ENCODE results near the gene PSAPL1.

Gene PSAPL1

DNA sequence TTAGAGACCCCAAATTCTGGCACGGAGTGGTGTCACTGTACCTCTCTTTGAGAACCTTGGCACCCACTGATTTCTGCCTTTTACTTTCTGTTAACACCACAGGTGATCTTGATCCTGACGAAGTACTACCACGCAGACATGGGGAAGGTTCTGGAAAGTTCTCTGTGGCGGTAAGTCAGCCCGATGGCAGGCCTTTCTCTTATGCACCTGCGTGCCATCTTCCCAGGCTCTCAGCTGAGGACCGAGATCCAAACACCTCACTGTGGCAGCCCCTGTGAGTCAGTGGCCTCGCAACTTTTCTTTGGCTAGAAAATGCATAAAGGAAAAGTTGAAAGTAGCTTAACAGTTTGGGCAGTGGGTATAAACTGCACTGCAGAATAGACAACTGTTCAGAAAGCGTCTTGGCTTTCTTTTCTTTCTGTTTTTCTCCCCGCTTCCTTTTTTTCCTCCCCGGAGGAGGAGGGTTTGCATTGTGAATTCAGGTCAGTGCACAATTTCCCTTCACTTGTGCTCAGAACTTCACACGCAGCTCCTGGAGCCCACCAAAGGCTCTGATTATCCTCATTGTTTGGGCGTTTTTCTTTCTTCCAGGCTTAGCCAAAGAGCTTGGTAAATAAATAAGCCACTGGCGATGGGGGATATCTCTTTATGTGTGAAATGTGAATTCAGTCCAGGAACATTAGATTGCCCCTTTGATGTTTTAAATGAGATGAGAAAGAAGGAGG, 38.4 kb downstream of the PSAPL1 start:
- Mint-ChIP-seq H3K4me1 (no peaks in the 10 kb centered on the region), H3K36me3 (no peaks in the 10 kb centered on the region), H3K9me3 (peaks cover 7 to 9% of the 10 kb centered on the region in 2 donors), H3K4me3 (no peak overlapping the region), H3K27me3 (peaks cover 9 to 21% of the 10 kb centered on the region in 2 donors), H3K27ac (no peak overlapping the region)
- DNase-seq (no peak), ATAC-seq (replicated peaks) (no peak)

DNA sequence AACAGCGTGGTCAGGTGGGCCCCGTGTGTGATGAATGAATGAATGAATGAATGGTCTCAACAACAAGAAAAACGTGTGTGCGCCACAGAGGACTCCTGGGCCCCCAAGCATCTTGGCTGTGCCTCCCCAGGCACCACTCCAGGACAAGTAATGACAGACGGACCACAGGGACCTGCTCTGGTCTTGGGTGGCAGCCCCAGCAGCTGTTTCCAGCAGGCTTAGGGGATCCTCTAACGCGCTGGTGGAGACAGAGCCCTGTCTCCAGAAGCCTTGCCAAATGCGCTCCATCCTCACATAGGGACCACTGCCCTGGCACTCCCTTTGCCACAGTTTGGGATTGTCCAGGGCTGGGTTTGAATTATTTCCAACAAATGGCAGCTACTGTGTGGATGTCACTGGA, 39.1 kb downstream of the PSAPL1 start:
- ATAC-seq (replicated peaks): no peak
- peaks cover 3% of the 10 kb centered on the region in 2 donors for H3K9me3 Mint-ChIP-seq
- no peak overlapping the region for H3K27ac Mint-ChIP-seq
- no peaks in the 10 kb centered on the region for H3K4me1 Mint-ChIP-seq
- no peak overlapping the region for H3K4me3 Mint-ChIP-seq
- DNase-seq: no peak
- no peaks in the 10 kb centered on the region for H3K36me3 Mint-ChIP-seq
- H3K27me3 Mint-ChIP-seq: peaks cover 3 to 21% of the 10 kb centered on the region in 2 donors

DNA sequence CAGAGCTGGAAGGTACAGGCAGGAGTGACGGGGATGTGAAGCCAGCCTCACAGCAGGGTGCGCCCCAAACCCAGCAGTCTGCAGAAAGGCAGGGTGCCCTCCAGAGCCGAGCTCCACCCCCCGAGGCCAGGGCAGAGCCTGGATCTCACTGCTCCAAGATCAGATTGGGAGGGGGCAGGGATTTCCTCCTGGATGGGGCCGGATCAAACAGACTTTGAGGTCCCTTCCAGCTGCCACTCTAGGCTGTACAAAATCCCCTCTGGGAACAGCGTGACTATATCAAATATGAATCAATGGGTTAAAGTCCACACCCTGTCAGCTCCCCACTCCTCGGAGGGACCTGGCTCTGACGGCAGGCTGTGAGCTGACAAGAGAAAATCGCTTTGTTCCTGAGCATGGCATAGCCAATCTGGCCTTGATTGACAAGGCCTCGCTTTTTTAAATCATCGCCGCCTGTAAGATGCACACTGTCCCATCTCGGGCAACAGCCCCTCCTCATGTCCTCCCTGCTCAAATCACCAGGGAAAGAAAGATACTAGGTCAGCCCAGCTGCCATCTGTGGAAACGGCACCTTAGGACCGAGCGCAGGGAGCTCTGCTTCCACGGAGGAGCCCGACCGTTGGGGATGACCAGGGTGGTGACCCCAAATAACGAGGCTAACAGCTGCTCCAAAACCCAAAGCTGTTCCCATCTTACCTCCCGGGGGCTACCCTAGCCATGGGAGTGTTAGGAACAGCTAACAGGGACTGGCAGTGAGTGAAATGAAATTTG, 39.9 kb downstream of the PSAPL1 start:
- Mint-ChIP-seq H3K9me3 (no peaks in the 10 kb centered on the region), H3K36me3 (no peaks in the 10 kb centered on the region), H3K4me3 (no peak overlapping the region), H3K4me1 (no peaks in the 10 kb centered on the region), H3K27me3 (peaks cover 0 to 16% of the 10 kb centered on the region in 2 donors), H3K27ac (no peak overlapping the region)
- no peak for ATAC-seq (replicated peaks)
- no peak for DNase-seq

DNA sequence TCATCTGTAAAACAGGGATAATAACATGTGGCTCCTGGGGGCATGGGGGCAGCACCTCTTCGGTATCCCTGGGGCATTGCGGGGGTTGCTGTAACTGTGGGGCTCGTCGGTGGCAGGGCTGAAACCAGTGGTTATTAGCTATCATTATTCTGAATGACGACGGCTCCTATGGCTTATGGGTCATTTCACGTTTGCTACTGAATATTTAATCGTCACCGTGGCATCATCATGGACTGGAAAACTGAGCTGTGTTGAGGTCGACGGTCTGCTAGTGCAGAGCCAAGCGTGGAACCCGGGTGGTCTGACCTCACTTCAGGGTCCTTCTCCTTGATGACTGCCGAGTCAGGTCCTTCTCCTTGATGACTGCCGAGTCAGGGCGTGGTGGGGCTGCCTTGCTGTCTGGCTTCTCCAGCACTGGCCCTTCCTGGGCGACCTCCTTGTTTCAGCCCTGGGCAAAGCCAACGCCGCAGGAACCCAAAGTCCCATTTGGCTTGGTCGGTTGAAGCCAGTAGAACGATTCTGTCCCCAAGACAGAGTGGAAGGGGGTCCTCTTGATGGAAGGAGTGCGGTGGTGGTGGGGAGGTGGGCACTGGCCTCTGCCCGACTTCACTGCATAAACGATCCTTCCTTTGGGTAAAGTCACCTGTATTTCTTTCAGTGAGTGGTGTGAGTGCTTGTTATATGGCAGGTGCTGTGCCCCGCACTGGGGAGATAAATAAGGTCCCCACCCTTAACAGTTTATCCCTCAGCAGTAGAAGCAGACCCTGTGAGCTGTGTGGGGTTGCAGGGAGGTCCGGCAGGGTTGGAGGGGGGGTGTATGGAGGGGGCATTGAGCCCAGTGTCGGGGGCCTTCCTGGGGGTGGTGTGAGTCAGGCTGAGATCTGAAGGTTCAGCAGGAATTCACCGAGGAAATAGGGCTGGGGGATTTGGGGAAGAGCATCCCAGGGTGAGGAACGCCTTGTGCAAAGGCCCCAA, 40.8 kb downstream of the PSAPL1 start:
- no peaks in the 10 kb centered on the region for H3K36me3 Mint-ChIP-seq
- H3K27ac Mint-ChIP-seq: no peak overlapping the region
- H3K4me3 Mint-ChIP-seq: no peak overlapping the region
- ATAC-seq (replicated peaks) (no peak), DNase-seq (no peak)
- no peaks in the 10 kb centered on the region for H3K9me3 Mint-ChIP-seq
- no peaks in the 10 kb centered on the region for H3K4me1 Mint-ChIP-seq
- H3K27me3 Mint-ChIP-seq: peaks cover 3 to 16% of the 10 kb centered on the region in 2 donors

DNA sequence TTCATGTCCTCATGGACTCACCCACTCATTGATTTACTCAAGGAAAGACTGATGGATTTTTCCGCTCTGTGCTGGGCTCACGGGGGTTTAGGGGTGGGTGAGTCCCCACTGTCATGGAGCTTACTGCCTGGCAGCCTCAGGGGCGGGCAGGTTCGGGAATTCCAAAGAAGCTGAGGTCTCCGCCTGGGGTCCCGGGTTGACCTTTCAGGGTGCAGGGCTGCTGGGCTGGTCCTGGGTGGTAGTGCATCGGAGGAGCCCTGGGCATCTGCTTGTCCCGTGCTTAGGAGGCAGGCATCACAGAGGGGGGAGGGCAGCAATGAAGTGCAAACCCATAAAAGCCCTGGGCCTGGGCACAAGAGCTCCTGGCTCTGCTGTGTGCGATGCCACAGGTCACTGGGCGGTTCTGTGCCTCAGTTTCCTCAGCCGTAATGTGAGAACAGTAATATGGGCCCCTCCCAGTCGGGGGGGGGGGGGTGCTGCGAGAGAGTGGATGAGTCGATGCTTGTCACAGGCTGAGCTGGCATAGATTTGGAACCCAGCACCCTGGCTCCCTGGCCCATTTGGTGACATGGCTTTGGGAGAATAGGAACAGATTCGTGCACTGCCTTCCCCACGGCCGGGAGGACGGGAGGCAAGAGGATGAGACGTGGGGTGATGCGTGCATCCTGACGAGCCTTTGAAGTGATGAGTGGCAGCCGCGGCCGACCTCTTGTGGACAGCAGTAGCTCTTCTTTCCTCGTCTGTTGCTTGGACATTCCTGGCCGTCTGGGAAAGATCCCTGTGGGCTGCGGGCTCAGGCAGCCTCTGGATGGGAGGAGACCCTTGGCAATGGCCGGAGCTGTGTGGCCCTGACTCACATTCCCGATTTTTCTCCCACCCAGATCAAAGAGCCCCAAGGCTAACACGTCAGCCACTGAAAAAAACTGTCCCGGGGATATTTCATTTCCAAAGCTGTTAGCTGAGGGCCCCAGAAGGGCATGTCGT, 42.0 kb downstream of the PSAPL1 start:
- no peak overlapping the region for H3K27ac Mint-ChIP-seq
- ATAC-seq (replicated peaks) (no peak), DNase-seq (no peak)
- peaks cover 2 to 3% of the 10 kb centered on the region in 2 donors for H3K9me3 Mint-ChIP-seq
- no peak overlapping the region for H3K4me3 Mint-ChIP-seq
- H3K27me3 Mint-ChIP-seq: peaks cover 3 to 11% of the 10 kb centered on the region in 2 donors
- no peaks in the 10 kb centered on the region for H3K36me3 Mint-ChIP-seq
- H3K4me1 Mint-ChIP-seq: no peaks in the 10 kb centered on the region

DNA sequence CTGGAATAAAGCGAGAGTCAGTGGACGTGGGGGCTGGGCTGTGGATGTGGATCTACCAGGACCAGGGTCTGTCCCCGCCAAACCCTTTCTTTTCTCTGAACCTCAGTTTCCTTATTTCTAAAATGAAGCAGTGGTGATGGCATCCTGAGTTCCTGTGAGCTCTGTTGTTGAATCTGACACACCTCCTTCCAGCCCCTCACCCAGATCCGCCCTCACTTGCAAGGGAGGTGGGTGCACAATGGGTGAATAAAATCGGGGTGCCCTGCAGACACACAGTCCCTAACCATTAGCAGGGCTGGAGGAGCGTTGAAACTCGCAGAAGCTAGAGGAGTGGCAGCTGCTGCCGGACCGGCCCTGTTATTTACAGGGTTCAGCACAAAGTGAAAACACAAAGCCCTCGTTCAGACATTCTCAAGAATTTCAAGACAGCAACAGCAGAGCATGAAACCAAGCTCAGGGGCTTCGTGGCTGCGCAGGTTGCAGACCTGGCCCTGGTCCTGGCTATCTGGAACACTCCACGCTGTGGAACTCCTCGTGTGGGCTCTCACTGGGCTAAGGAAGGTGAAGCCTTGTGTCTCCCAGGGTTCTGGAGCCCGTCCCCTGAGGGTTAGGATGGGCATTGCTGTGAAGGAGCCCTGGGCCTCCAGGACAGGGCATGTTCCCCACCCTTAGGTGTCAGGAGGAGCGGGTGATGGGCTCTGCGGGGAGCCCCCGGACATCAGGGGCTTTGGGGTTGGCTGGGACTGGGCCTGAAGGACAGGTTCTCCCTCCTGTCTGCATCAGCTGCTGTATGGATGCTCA, 42.9 kb downstream of the PSAPL1 start:
- H3K36me3 Mint-ChIP-seq: no peaks in the 10 kb centered on the region
- H3K27ac Mint-ChIP-seq: no peak overlapping the region
- H3K27me3 Mint-ChIP-seq: peaks cover 3 to 6% of the 10 kb centered on the region in 2 donors
- no peak overlapping the region for H3K4me3 Mint-ChIP-seq
- no peak for ATAC-seq (replicated peaks)
- no peaks in the 10 kb centered on the region for H3K4me1 Mint-ChIP-seq
- no peak for DNase-seq
- peaks cover 6 to 8% of the 10 kb centered on the region in 2 donors for H3K9me3 Mint-ChIP-seq

DNA sequence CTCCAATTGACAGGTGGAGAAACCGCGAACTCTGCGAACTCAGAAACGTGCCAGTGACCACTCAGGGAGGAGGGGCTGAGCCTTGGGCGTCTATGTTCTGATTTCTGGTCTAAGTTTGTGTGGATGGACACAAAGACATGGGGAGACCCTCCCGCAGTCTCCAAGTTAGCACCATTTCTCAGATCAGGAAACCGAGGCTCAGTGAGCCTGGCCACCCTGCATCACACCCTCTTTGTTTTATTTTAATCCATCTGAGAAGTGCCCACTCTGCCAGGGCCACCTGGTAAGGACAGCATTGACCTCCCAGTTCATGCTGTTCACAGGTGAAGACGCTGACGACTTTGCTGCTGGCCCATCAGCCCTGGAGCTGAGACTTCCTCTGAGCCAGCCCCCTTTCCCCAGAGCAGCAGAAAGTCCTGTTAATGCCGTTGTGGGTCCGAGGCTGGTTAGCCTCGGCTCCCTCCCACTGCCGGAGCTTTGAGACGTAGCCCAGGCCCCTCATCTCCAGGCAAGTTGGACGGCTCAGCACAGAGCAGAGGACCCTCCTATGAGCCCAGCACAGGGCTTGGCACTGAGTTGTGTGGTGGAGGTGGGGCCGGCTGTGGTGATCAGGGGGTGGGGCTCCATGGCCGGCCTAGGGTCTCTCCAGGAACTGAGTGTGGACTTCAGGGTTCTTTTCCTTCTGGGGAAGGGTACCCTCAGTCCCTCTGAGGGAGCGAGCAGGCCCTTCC, 43.7 kb downstream of the PSAPL1 start:
- no peak for ATAC-seq (replicated peaks)
- Mint-ChIP-seq H3K27ac (no peak overlapping the region), H3K4me1 (no peaks in the 10 kb centered on the region)

DNA sequence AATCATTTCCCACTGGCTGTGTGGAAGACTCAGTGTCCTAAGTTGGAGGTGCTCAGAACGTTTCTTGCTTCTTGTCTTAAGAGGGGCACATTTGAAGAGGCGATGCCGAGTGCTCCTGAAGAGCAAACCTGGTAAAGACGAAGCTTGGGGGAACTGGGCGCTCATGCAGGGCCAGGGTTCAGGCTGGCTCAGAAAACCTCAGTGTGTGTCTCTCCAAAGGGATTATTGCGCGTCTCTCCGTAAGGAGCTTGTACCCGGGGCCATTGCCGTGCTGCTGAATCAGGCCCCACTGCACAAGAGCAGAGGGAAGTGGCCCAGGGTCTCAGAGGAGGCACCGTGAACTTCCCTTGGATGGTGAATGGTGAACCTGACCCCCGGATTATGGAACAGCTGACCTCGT, 44.4 kb downstream of the PSAPL1 start:
- Mint-ChIP-seq H3K27ac (no peak overlapping the region), H3K27me3 (peaks cover 3 to 6% of the 10 kb centered on the region in 2 donors), H3K4me3 (no peak overlapping the region), H3K36me3 (no peaks in the 10 kb centered on the region), H3K4me1 (no peaks in the 10 kb centered on the region), H3K9me3 (peaks cover 8% of the 10 kb centered on the region in 2 donors)
- no peak for ATAC-seq (replicated peaks)
- no peak for DNase-seq

More for the DNA sequence above, 43.7 kb downstream of the PSAPL1 start:
- Mint-ChIP-seq H3K9me3 (peaks cover 8% of the 10 kb centered on the region in 2 donors), H3K4me3 (no peak overlapping the region), H3K36me3 (no peaks in the 10 kb centered on the region), H3K27me3 (peaks cover 3 to 6% of the 10 kb centered on the region in 2 donors)
- DNase-seq: no peak

DNA sequence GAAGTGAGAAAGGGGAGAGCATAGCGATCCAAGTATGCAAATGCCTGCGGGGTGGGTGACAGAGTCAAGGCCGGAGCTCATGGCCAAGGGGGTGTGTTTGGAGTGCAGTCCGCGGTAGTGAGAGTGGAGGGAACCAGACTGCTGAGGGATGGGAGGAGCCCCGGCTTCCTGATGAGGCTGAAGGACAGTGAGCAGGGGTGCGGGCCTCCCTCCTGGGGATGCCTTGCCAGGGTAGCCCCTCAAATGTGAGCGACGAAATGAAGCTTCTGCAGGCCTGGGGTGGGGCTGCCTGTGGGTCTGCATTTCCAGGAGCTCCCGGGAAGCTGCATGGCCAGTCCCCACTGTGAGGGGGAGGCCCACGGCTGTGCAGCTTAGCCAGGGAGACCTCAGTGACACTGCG, 45.0 kb downstream of the PSAPL1 start:
- Mint-ChIP-seq H3K36me3 (no peaks in the 10 kb centered on the region), H3K4me3 (no peak overlapping the region), H3K4me1 (no peaks in the 10 kb centered on the region), H3K27me3 (peaks cover 3 to 6% of the 10 kb centered on the region in 2 donors), H3K9me3 (peaks cover 8% of the 10 kb centered on the region in 2 donors), H3K27ac (no peak overlapping the region)
- ATAC-seq (replicated peaks): no peak
- no peak for DNase-seq

DNA sequence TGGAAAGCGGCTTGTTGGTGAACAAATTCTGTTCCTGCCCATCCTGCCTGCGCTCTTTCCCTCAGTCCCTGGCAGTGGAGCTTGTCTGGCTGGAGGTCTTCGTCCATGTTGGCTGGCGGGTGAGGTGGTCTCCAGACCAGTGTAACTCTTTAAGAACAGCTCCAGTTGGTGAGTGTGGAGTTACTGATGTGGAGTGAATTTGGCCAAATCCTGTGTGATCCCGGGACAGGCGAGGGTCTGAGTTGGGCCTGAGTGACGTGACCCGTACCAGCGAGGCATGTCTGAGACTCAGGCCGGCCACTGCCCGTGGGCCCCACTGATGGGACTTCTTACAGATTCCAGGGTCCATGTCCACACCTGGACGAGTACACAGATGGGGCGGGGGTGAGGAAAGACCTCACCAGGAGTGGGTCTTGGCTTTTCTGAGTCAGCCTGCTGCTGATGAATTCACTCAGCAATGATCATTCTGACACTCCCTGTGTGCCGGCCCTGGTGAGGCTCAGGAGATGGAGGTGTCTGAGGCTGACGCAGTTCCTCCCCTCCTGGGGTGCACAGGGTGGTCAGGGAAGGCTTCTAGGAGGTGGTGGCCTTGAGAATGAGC, 45.5 kb downstream of the PSAPL1 start:
- H3K9me3 Mint-ChIP-seq: peaks cover 8% of the 10 kb centered on the region in 2 donors
- H3K27ac Mint-ChIP-seq: no peak overlapping the region
- no peaks in the 10 kb centered on the region for H3K4me1 Mint-ChIP-seq
- no peak for DNase-seq
- no peak for ATAC-seq (replicated peaks)
- peaks cover 3 to 6% of the 10 kb centered on the region in 2 donors for H3K27me3 Mint-ChIP-seq
- H3K4me3 Mint-ChIP-seq: no peak overlapping the region
- no peaks in the 10 kb centered on the region for H3K36me3 Mint-ChIP-seq

DNA sequence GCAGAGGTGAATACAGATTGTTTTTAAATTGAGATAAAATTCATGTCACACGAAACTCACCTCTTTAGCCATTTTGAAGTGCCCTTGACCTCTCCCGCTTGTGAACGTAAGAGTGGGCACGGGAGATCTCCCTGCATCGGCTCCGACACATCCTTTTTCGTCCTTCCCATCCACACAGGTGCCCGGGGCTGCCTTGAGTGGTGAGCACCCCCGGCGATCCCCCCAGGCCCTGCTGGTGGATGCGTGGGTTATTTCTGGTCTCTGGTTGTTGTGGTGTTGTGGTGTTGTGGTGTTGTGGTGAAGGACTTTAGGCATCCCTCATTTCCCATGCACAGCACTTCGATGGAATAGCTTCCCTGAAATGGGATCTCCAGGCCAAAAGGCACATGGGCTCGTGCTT, 46.1 kb downstream of the PSAPL1 start:
- Mint-ChIP-seq H3K27me3 (peaks cover 3 to 6% of the 10 kb centered on the region in 2 donors), H3K9me3 (peaks cover 8% of the 10 kb centered on the region in 2 donors), H3K4me1 (no peaks in the 10 kb centered on the region), H3K36me3 (no peaks in the 10 kb centered on the region), H3K4me3 (no peak overlapping the region), H3K27ac (no peak overlapping the region)
- ATAC-seq (replicated peaks): no peak
- no peak for DNase-seq

DNA sequence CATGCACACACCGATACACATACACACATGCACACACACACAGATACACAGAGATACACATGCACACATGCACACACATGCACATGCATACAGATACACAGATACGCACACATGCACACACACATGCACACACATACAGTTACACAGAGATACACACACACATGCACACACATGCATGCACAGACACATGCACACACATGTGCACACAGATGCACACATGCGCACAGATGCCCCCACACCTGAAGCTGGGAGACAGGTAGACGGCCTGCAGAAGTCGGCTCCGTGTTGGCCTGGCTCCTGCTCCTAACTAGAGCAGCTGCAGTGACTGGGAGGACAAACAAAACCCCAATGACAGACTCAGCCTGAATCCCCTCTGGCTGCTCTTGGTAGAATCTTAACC, 46.8 kb downstream of the PSAPL1 start:
- no peak overlapping the region for H3K4me3 Mint-ChIP-seq
- no peak overlapping the region for H3K27ac Mint-ChIP-seq
- H3K4me1 Mint-ChIP-seq: no peaks in the 10 kb centered on the region
- H3K27me3 Mint-ChIP-seq: peaks cover 3 to 4% of the 10 kb centered on the region in 2 donors
- ATAC-seq (replicated peaks) (no peak), DNase-seq (no peak)
- no peaks in the 10 kb centered on the region for H3K36me3 Mint-ChIP-seq
- peaks cover 8% of the 10 kb centered on the region in 2 donors for H3K9me3 Mint-ChIP-seq
